ENCODE measurements around the gene AHRR.
"Not testable (repeated sequence)": the region's sequence is repeated elsewhere in the genome, so short reads cannot be mapped to it uniquely, and the experiment has no call there.

The AHRR gene

DNA sequence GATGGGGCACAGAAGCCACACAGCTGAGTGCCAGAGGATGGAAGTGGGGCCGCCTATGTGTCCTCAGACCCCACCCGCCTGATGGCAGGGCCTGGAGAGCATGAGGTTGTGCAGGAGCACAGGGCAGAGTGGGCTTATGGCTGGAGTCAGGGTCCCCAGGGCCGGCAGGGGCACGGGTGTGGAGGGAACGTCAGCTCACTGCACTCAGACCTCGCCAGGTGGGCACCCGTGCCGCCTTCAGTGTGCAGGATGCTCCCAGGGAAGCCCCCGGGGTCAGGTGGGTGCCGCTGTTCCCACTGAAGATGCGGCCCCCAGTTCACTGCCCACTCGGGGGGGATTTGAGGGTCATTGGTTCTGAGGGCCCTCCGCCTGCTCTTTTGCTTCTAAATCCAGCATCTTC is 156.4 kb downstream of the AHRR start:
- FAIRE-seq = no peak

DNA sequence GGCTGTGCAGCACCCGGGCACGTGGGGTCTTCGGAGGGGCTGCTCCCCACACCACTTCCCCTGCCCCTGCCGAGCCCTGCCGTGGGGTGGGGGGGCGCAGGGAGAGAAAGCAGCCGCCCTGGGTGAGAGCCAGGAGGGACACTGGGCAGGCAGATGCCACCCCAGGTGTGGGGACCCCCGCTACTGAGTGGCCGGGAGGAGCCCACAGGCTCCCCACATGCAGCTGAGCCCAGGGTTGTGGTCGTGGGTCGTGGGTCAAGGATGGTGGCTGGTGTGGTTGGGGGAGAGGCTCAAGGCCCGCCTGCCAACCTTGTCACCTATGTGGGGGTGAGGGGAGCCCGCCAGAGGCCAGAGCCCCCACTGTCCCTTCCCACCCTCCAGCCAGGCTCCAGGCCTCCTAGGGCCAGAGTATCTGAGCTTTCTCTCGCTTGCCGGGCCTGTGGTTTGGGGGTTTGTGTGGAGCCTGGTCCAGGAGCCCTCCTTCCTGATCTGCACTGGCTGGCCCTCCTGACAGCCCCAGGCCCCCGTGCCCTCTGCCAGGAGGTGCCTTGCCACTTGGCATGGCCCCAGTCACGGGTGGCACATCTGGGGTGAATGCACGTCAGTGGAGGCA is 157.0 kb downstream of the AHRR start:
- FAIRE-seq = no peak

DNA sequence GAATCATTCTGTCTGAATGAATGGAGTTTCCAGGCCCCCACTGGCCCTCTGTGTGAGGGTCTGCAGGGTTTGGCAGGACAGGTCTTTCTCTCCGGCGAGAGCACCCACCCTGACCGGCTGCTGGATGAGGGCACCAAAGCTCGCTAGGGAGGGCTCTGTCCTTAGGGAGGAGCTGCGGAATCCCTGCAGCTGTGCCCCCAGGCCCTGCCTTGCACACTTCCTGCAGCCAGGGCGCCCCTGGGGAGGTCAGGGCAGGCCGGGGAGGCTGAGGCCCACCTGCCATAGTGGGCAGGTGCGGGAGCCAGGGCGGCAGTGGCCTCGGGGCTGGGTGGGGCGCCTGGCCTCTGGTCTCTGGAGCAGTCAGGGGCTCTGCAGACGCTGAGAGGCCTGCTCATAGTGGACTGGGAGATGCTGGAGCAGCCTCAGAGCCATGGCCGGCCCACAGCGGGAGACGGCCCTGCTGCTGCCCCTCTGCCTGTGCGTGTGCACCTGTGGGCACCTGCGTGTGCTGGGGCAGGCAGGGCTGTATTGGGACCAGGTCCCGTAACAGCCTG is 157.5 kb downstream of the AHRR start:
- FAIRE-seq = no peak

DNA sequence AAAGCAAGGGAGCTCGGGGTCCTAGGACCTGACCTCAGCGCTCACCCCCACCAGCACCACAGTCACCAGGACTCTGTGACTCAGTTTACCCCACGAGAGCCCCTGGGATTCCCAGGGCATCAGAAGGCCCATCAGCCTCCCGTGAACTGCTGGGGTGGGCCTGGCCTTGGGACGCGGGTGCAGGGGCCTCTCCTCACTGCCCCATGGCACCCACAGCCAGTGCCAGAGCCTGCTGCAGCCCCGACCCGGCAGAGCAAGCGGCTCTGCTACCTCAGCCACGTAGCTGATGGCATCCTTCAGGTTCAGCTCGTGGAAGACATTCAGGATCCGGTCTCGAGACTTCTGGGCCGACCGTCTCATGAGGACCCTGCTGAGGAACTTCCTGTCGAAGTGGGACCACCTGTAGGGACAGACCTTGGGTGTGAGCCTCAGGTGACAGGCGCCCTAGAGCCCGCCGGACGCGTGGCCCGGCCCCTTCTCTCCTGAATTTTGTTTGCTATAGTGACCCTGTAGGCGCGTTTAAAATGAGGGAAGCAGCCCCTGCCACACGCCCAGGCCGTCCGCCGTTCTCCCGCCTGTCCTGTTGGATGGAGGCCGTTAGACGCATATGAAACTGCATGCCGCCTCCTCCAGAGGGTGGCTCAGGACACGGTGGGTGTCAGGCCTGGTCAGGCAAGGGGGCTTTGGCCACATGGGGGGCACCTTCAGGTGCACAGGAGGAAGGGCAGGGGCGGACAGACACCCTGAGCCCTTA is 158.2 kb downstream of the AHRR start:
- no peak for FAIRE-seq

DNA sequence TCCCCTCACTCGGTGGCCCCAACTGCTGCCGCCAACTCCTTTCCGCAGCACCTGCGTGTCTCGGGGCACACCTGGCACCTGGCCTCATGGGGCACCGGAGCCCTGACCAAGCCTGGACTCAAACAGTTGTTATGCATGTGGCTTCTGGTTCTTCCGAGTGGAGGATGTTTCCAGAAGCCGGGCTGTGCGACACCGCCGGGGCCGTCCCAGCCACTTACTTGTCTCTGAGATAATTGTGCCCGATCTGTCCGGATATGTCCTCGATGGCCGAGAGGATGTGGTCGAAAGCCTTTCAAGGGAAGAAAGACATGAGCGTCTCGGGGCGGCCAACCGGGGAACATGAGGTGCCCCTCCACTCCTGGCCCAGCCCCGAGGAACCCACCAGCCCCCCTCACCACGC is 159.8 kb downstream of the AHRR start:
- FAIRE-seq = no peak

DNA sequence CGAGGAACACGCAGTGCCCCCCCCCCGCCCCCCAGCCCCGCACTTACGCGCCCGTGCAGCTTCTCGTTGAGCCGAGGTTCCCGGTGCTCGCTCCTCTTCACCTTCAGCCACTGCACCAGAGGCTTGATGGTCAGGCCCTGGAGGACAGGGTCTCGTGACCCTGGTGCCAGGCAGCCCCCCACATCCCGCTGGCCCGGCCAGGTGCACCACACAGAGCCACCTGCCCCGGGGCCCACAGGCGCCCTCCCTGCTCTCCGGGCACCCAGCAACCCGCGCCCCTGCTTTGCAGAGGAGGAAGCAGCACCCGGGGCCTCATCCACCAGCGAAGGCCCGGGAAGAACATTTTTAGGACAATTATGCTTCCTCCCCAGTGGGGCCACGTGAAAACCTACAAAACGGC is 160.5 kb downstream of the AHRR start:
- FAIRE-seq = no peak

DNA sequence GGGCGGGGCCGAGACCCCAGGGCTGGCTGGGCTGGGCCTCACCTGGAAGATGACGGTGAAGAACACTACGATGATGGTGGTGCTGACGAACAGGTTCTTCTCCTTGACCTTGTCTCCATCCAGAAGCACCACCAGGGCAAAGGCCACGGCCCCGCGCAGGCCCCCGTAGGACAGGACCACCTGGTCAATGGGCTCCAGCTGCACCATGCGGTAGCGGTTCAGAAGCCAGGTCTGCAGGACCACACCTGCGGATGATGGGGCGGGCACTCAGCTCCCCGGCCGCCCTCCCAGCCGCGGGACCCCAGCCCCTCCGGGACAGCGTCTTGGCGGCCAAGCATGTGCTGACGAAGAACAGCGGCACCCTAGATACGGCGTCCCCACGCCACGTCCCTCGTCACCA is 161.0 kb downstream of the AHRR start:
- no peak for FAIRE-seq

DNA sequence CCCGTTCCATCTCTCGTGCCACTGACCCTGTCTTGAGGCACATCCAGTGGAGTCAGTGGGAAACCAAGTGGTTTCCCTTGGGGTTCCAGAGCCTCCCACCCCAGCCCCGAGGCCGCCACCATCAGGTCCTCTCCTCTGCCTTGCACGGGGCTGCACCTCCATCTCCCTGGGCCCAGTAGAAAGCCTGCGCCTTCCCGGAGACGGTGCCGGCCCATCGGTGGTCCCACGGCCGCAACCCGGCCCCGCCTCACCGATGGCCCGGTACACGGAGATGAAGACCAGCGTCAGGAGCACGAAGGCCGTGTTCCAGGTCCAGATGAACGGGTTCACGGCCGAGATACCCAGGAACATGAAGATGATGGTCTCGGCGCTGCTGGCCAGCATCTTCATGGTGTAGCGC is 161.5 kb downstream of the AHRR start:
- no peak for FAIRE-seq

DNA sequence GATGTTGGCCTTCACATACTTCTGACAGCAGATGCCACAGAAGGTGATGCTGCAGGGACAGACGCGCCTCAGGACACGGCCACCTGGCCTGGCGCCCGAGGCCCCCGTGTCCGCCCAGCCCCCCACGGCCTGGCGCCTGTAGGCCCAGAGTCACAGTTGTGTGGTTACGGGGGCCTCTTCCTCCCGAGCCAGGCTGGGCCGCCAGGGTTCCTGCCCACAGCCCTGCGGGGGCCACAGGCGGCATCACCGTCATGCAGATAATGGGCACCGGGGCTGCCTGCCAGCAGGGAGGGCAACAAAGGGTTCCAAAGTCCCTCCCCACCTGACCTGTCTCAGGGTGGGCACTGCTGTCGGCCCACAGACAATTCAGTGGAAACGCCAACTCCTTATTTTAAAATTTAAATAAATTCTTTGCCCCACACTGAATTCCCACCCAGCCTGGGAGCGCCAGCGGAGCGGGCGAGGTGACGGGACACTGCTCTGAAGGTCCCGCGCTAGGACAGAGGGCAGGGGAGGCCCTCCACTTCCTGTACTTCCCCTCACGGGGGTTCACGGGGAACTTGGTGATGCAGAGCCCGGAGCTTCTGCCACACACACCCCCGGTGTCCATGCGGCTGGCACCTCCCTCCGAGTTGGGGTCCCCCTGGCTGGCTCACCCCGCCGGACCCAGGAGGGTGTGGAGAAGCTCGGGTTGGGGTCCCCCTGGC is 162.1 kb downstream of the AHRR start:
- FAIRE-seq = no peak

DNA sequence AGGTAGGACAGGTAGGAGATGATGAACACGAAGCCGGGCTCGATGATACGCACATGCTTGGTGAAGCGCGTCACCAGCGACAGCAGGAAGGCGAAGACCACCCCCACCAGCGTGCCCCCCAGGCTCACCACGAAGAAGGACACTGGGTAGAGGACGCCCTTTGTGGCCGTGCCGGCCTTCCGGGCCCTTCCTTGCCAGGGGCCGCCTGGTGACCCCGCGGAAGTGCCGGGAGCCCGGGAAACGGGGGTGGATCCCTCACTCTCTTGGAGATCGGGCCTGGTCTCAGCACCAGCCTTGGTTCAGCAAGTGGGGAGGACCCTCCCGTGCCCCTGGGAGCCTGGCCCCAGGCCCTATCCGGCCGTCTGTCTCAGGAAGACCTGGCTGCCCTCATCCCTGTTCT is 163.0 kb downstream of the AHRR start:
- FAIRE-seq = no peak

DNA sequence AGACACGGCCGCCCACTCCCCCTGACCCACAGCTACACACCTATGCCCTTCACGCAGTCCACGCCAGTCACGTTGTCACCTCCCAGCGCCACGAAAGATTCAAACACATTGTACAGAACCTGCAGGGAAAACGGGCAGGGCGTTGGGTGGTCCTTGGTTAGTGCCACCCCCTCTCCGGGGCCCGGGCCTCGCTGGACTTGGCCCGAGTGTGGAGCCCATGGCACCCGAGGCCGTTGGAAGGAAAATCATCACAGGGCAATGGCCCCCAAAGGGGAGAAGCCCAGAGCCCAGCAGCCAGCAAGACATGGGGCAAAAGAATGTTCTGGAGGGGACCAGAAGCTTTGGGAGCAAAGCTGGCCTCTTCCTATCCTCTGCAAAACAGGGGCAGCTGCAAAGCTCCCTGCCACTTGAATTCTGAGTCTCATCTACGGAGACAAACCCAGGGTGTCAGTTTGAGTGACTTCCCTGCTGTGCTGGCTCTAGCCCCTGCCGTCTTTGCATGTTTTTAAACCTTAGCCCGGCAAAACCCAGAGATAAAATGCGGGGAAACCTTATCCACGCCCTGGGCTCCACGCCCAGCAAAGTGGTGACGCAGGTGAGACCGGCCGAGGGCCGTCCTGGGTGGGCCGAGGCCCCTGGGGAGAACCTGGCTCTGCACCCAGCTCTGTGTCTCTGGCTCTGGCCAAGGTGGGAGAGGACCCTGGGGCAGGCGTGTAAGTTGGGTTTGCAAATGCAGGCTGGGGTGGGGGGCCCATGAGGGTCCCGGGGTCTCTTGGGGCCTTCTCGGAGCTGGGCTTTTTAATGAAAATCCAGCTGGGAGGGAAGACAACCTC is 163.8 kb downstream of the AHRR start:
- no peak for FAIRE-seq

DNA sequence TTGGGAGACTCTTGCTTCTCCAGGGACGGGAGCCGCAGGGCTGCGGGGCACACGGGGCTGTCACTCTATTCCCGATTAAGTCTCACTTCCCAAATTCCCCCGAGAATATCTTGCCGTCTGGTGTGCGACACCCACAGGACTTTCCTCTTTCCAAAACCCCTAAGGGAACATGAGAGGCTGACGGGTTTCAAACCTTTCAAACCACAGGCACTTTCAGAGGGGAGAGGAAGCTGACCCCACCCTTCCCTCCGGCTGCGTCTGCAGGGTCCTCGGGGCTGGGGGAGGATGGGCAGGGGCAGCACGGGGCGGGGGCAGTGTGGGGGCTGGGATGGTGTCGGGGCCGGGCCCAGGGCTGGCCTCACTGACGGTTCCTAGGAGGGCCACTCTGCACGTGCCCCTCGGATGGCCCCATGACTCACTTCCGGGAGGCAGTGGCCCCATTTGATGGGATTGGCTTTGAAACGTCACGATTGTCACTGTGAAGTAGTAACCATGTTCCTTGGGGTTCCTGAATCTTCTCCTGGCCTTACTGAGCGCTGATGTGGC is 164.5 kb downstream of the AHRR start:
- no peak for FAIRE-seq

DNA sequence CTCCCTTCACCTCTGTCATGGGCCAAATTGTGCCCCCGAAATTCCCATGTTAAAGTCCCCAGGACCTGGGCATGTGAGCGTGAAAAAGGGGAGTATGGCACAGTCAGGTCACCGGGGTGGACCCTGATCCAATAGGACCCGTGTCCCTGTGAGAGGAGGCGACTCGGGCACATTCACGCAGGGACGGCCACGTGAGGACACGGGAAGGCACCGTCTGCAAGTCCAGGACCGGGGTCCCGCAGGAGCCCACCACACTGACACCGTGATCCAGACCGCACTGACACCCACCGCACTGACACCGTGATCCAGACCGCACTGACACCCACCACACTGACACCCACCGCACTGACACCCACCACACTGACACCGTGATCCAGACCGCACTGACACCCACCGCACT is 165.1 kb downstream of the AHRR start:
- not testable (repeated sequence) for FAIRE-seq
